ENCODE measurements around the gene CBLC.

- TF ChIP-seq POLR2A (IDR thresholded peaks at IDR 0.05) = no peak
- TF ChIP-seq, protein P1, sequence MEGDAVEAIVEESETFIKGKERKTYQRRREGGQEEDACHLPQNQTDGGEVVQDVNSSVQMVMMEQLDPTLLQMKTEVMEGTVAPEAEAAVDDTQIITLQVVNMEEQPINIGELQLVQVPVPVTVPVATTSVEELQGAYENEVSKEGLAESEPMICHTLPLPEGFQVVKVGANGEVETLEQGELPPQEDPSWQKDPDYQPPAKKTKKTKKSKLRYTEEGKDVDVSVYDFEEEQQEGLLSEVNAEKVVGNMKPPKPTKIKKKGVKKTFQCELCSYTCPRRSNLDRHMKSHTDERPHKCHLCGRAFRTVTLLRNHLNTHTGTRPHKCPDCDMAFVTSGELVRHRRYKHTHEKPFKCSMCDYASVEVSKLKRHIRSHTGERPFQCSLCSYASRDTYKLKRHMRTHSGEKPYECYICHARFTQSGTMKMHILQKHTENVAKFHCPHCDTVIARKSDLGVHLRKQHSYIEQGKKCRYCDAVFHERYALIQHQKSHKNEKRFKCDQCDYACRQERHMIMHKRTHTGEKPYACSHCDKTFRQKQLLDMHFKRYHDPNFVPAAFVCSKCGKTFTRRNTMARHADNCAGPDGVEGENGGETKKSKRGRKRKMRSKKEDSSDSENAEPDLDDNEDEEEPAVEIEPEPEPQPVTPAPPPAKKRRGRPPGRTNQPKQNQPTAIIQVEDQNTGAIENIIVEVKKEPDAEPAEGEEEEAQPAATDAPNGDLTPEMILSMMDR (IDR thresholded peaks at IDR 0.05) = no peak
Measured at GRCh38 chr19:44757057-44757734, 20.5 kb upstream of the CBLC start.
